Gastroesophageal sphincter (tissue), 3 donors: ENCODE measurements around the gene PID1.

Source experiments
- POLR2A ChIP-seq, 2 donors: fragments of 450-650 bp; IDR thresholded peaks; one replicate each; pipeline ENCODE4 v1.6.1; 2017; ENCODE audit warnings: antibody characterized with exemption in 2 of 2, mild to moderate bottlenecking in 2 of 2, moderate library complexity in 1 of 2
- TF ChIP-seq, protein P1 (sequence below), 4 experiments: fragments of 200-600 bp in 2 of 4; fragments of 450-650 bp in 2 of 4; sonication (generic) in 1 of 4; IDR thresholded peaks; one replicate each; pipeline ENCODE4 v1.5.1; 2017 to 2019; ENCODE audit warnings: antibody characterized with exemption in 4 of 4, mild to moderate bottlenecking in 2 of 4, moderate library complexity in 2 of 4

DNA sequence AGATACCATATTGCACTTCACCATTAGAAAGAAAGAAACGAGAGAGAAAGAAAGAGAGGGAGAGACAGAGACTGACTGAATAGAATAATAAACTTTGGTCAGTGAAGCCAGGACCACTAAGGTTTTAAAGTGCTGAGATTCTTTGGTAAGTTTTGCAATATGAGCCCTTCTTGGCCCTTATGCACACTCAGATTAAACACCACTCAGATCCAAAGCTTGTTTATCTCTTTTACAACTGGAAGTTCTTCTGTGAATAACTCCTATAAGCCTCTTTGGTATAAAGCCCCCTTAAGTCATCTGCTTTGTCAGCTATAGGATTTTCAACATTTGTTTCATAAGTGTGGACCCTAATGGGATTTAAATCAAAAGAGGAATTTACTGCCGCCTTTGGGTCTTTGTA is 40.8 kb downstream of the PID1 start:
- no peak for TF ChIP-seq POLR2A (IDR thresholded peaks at IDR 0.05)
- TF ChIP-seq, protein P1, sequence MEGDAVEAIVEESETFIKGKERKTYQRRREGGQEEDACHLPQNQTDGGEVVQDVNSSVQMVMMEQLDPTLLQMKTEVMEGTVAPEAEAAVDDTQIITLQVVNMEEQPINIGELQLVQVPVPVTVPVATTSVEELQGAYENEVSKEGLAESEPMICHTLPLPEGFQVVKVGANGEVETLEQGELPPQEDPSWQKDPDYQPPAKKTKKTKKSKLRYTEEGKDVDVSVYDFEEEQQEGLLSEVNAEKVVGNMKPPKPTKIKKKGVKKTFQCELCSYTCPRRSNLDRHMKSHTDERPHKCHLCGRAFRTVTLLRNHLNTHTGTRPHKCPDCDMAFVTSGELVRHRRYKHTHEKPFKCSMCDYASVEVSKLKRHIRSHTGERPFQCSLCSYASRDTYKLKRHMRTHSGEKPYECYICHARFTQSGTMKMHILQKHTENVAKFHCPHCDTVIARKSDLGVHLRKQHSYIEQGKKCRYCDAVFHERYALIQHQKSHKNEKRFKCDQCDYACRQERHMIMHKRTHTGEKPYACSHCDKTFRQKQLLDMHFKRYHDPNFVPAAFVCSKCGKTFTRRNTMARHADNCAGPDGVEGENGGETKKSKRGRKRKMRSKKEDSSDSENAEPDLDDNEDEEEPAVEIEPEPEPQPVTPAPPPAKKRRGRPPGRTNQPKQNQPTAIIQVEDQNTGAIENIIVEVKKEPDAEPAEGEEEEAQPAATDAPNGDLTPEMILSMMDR (IDR thresholded peaks at IDR 0.05), result no peak
